Activated naive CD4-positive, alpha-beta T cell treated with anti-CD3 and anti-CD28 coated beads for 36 hours (primary cell): ENCODE measurements around the gene TMEM156. TPM values are rescaled to one million over a fixed set of nuclear protein-coding genes. Genes with fewer than 3 reads are reported as not detected.
A peak's percentile ranks its signal among the peaks of the same experiment; 100 is the strongest.

Experiments
- CTCF ChIA-PET: fragments of 350-600 bp; sonication (Branson Sonifier 250); formaldehyde crosslinking; loops from one replicate; lab custom pipeline; 2021; ENCODE audit warnings: antibody characterized with exemption; lab: Charles Lee
- DNase-seq: peaks from one replicate; pipeline ENCODE4 v3.0.0-alpha.2; 2020
- H3K27ac Mint-ChIP-seq: one replicate; pipeline ENCODE4 v1.8.0; 2021; ENCODE audit warnings: mild to moderate bottlenecking, mixed read lengths
- H3K27me3 Mint-ChIP-seq: one replicate; pipeline ENCODE4 v1.8.0; 2021; ENCODE audit warnings: low read depth, mixed read lengths
- H3K36me3 Mint-ChIP-seq: one replicate; pipeline ENCODE4 v1.8.0; 2021; ENCODE audit warnings: low read depth, mixed read lengths
- H3K4me1 Mint-ChIP-seq: one replicate; pipeline ENCODE4 v1.8.0; 2021; ENCODE audit warnings: low read depth, mixed read lengths
- H3K4me3 Mint-ChIP-seq: one replicate; pipeline ENCODE4 v1.8.0; 2021; ENCODE audit warnings: mild to moderate bottlenecking, moderate library complexity, mixed read lengths
- H3K9me3 Mint-ChIP-seq: one replicate; pipeline ENCODE4 v1.8.0; 2021; ENCODE audit warnings: mixed read lengths
- intact Hi-C: fragments of 100-400 bp; cut with micrococcal nuclease; formaldehyde crosslinking; loops from one replicate; pipeline ENCODE4 v1.15.1; 2023
- total RNA-seq, 2 experiments: library from RNA; stranded (reverse); gene quantifications; one replicate each; pipeline ENCODE4 v1.2.3, GENCODE V29; 2021

The TMEM156 gene
- total RNA-seq: 10 to 100 TPM; 10.2 to 11.3 TPM

GRCh38 chr4:39032218-39033085, at the start of gene TMEM156:
TMEM156 (minus strand) TSS chr4:39032409; CDS start chr4:39032313, 96 bp downstream.
- intact Hi-C loops: loop anchor here (1.0 to 10.0 kb wide), 20 partner anchors 12 to 1345 kb away; partner anchors contain the start of genes LIAS, RELL1, RPL9 and TBC1D1
- Mint-ChIP-seq H3K4me1 (peaks cover 57% of the 10 kb centered on the region), H3K9me3 (no peaks in the 10 kb centered on the region), H3K27ac (peak within 1 kb of the TSS; percentile 89), H3K36me3 (no peaks in the 10 kb centered on the region), H3K4me3 (peak within 1 kb of the TSS; percentile 77), H3K27me3 (no peaks in the 10 kb centered on the region)
- CTCF ChIA-PET: interaction anchor here (0.9 to 2.8 kb wide), 2 partner anchors 11 to 14 kb away, joined by 6 to 7 read pairs; no protein-coding TSS in a partner anchor
- DNase-seq: peak; percentile 65

- Mint-ChIP-seq H3K27me3 (no peaks in the 10 kb centered on the region), H3K4me3 (no peak overlapping the region), H3K36me3 (peaks cover 20% of the 10 kb centered on the region), H3K27ac (no peak overlapping the region), H3K4me1 (no peaks in the 10 kb centered on the region), H3K9me3 (no peaks in the 10 kb centered on the region)
- intact Hi-C loops: no loop called here
- no peak for DNase-seq
- CTCF ChIA-PET: no interaction called here
Measured at GRCh38 chr4:39078829-39079228, 46.6 kb upstream of the TMEM156 start.

- no peak overlapping the region for H3K27ac Mint-ChIP-seq
- peaks cover 2% of the 10 kb centered on the region for H3K36me3 Mint-ChIP-seq
- intact Hi-C loops: no loop called here
- no peaks in the 10 kb centered on the region for H3K27me3 Mint-ChIP-seq
- H3K9me3 Mint-ChIP-seq: no peaks in the 10 kb centered on the region
- H3K4me3 Mint-ChIP-seq: no peak overlapping the region
- CTCF ChIA-PET: interaction anchor here (0.6 kb wide), 2 partner anchors 300 to 343 kb away, joined by 3 read pairs; no protein-coding TSS in a partner anchor
- no peak for DNase-seq
- H3K4me1 Mint-ChIP-seq: peaks cover 18% of the 10 kb centered on the region
Measured at GRCh38 chr4:39068907-39069306, 36.7 kb upstream of the TMEM156 start.

- Mint-ChIP-seq H3K9me3 (no peaks in the 10 kb centered on the region), H3K27me3 (no peaks in the 10 kb centered on the region), H3K4me3 (no peak overlapping the region), H3K27ac (no peak overlapping the region), H3K4me1 (peaks cover 26% of the 10 kb centered on the region), H3K36me3 (peaks cover 2% of the 10 kb centered on the region)
- intact Hi-C loops: no loop called here
- no peak for DNase-seq
- CTCF ChIA-PET: interaction anchor here (0.6 to 0.7 kb wide), 2 partner anchors 112 to 908 kb away, joined by 3 to 4 read pairs; no protein-coding TSS in a partner anchor
Measured at GRCh38 chr4:39067451-39067850, 35.2 kb upstream of the TMEM156 start.

GRCh38 chr4:39067031-39067430, 34.8 kb upstream of the TMEM156 start:
- Mint-ChIP-seq H3K9me3 (no peaks in the 10 kb centered on the region), H3K27me3 (no peaks in the 10 kb centered on the region), H3K27ac (no peak overlapping the region), H3K36me3 (peaks cover 2% of the 10 kb centered on the region), H3K4me3 (no peak overlapping the region), H3K4me1 (peaks cover 30% of the 10 kb centered on the region)
- CTCF ChIA-PET: interaction anchor here (0.6 kb wide), 1 partner anchor 112 kb away, joined by 3 read pairs; no protein-coding TSS in a partner anchor
- intact Hi-C loops: no loop called here
- DNase-seq: no peak

GRCh38 chr4:39066371-39066770, 34.2 kb upstream of the TMEM156 start:
- Mint-ChIP-seq H3K4me1 (peaks cover 36% of the 10 kb centered on the region), H3K4me3 (no peak overlapping the region), H3K27me3 (no peaks in the 10 kb centered on the region), H3K27ac (no peak overlapping the region), H3K9me3 (no peaks in the 10 kb centered on the region), H3K36me3 (peaks cover 2% of the 10 kb centered on the region)
- DNase-seq: no peak
- CTCF ChIA-PET: interaction anchor here (0.6 kb wide), 1 partner anchor 140 kb away, joined by 5 read pairs; no protein-coding TSS in a partner anchor
- intact Hi-C loops: no loop called here

GRCh38 chr4:39063430-39063829, 31.2 kb upstream of the TMEM156 start:
- no peak for DNase-seq
- intact Hi-C loops: loop anchor here (5.0 kb wide), 1 partner anchor 54 kb away; no protein-coding TSS in a partner anchor
- Mint-ChIP-seq H3K27ac (no peak overlapping the region), H3K36me3 (peaks cover 2% of the 10 kb centered on the region), H3K27me3 (no peaks in the 10 kb centered on the region), H3K9me3 (no peaks in the 10 kb centered on the region), H3K4me3 (no peak overlapping the region), H3K4me1 (peaks cover 39% of the 10 kb centered on the region)
- CTCF ChIA-PET: no interaction called here

GRCh38 chr4:39062770-39063097, 30.5 kb upstream of the TMEM156 start:
- Mint-ChIP-seq H3K4me1 (peaks cover 32% of the 10 kb centered on the region), H3K4me3 (no peak overlapping the region), H3K9me3 (no peaks in the 10 kb centered on the region), H3K27me3 (no peaks in the 10 kb centered on the region), H3K36me3 (peaks cover 2% of the 10 kb centered on the region), H3K27ac (no peak overlapping the region)
- no peak for DNase-seq
- CTCF ChIA-PET: no interaction called here
- intact Hi-C loops: loop anchor here (5.0 kb wide), 1 partner anchor 55 kb away; no protein-coding TSS in a partner anchor

GRCh38 chr4:39062094-39062769, 30.0 kb upstream of the TMEM156 start, which contains the start of gene KLHL5:
KLHL5 (plus strand) TSS chr4:39062232; CDS start chr4:39062653, 421 bp downstream.
- Mint-ChIP-seq H3K27me3 (no peaks in the 10 kb centered on the region), H3K4me1 (peaks cover 29% of the 10 kb centered on the region), H3K27ac (no peak within 1 kb of the TSS), H3K9me3 (no peaks in the 10 kb centered on the region), H3K36me3 (peaks cover 2% of the 10 kb centered on the region), H3K4me3 (no peak within 1 kb of the TSS)
- no peak for DNase-seq
- CTCF ChIA-PET: no interaction called here
- intact Hi-C loops: loop anchor here (5.0 kb wide), 1 partner anchor 55 kb away; no protein-coding TSS in a partner anchor

- Mint-ChIP-seq H3K27me3 (no peaks in the 10 kb centered on the region), H3K9me3 (no peaks in the 10 kb centered on the region), H3K36me3 (peaks cover 3% of the 10 kb centered on the region), H3K4me1 (peaks cover 31% of the 10 kb centered on the region), H3K4me3 (no peak overlapping the region), H3K27ac (no peak overlapping the region)
- CTCF ChIA-PET: no interaction called here
- intact Hi-C loops: loop anchor here (5.0 kb wide), 1 partner anchor 56 kb away; no protein-coding TSS in a partner anchor
- DNase-seq: no peak
Measured at GRCh38 chr4:39061457-39061856, 29.2 kb upstream of the TMEM156 start.

- CTCF ChIA-PET: interaction anchor here (0.8 kb wide), 1 partner anchor 79 kb away, joined by 3 read pairs; no protein-coding TSS in a partner anchor
- peaks cover 27% of the 10 kb centered on the region for H3K4me1 Mint-ChIP-seq
Measured at GRCh38 chr4:39056023-39056422, 23.8 kb upstream of the TMEM156 start.

GRCh38 chr4:39054497-39054896, 22.3 kb upstream of the TMEM156 start:
- no peak for DNase-seq
- Mint-ChIP-seq H3K9me3 (no peaks in the 10 kb centered on the region), H3K27ac (no peak overlapping the region), H3K4me3 (no peak overlapping the region), H3K4me1 (peaks cover 23% of the 10 kb centered on the region), H3K27me3 (no peaks in the 10 kb centered on the region), H3K36me3 (peaks cover 4% of the 10 kb centered on the region)
- CTCF ChIA-PET: interaction anchor here (0.6 to 1.2 kb wide), 3 partner anchors 27 to 161 kb away, joined by 3 to 4 read pairs (median 3); no protein-coding TSS in a partner anchor
- intact Hi-C loops: no loop called here

More at GRCh38 chr4:39056023-39056422, 23.8 kb upstream of the TMEM156 start:
- no peak overlapping the region for H3K27ac Mint-ChIP-seq
- H3K9me3 Mint-ChIP-seq: no peaks in the 10 kb centered on the region
- H3K27me3 Mint-ChIP-seq: no peaks in the 10 kb centered on the region
- intact Hi-C loops: no loop called here
- peaks cover 3% of the 10 kb centered on the region for H3K36me3 Mint-ChIP-seq
- no peak for DNase-seq
- H3K4me3 Mint-ChIP-seq: no peak overlapping the region
